Measurements from ENCODE around the gene PLTP.
"Not testable (repeated sequence)": the region's sequence is repeated elsewhere in the genome, so short reads cannot be mapped to it uniquely, and the experiment has no call there.

PLTP gene

DNA sequence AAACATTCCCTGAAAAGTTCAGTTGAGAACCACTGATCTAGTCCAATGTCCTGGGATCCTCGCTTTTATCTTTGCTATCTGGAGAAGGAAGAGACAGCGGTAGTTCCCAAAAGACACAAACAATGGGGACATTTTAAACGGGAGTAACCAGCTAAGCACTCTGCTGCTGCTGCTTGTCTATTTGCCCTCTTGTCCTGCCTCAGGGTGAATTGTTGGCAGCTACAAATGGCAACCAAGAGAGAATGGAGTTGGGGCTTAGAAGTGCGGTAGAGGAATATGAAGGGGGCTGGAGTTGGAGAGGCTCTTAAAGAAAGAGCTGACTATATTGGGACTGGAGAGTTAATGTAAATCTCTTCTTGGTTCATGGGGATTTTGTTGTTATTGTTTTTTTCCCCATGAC is 37.4 kb downstream of the PLTP start (continued):
- TF ChIP-seq, protein P1, sequence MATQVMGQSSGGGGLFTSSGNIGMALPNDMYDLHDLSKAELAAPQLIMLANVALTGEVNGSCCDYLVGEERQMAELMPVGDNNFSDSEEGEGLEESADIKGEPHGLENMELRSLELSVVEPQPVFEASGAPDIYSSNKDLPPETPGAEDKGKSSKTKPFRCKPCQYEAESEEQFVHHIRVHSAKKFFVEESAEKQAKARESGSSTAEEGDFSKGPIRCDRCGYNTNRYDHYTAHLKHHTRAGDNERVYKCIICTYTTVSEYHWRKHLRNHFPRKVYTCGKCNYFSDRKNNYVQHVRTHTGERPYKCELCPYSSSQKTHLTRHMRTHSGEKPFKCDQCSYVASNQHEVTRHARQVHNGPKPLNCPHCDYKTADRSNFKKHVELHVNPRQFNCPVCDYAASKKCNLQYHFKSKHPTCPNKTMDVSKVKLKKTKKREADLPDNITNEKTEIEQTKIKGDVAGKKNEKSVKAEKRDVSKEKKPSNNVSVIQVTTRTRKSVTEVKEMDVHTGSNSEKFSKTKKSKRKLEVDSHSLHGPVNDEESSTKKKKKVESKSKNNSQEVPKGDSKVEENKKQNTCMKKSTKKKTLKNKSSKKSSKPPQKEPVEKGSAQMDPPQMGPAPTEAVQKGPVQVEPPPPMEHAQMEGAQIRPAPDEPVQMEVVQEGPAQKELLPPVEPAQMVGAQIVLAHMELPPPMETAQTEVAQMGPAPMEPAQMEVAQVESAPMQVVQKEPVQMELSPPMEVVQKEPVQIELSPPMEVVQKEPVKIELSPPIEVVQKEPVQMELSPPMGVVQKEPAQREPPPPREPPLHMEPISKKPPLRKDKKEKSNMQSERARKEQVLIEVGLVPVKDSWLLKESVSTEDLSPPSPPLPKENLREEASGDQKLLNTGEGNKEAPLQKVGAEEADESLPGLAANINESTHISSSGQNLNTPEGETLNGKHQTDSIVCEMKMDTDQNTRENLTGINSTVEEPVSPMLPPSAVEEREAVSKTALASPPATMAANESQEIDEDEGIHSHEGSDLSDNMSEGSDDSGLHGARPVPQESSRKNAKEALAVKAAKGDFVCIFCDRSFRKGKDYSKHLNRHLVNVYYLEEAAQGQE (tag by site-specific recombination; IDR thresholded peaks at IDR 0.05), result no peak
- no peak for TF ChIP-seq IKZF3 (tag by site-specific recombination; IDR thresholded peaks at IDR 0.05)
- no peak for TF ChIP-seq ZNF776 (tag by site-specific recombination; IDR thresholded peaks at IDR 0.05; ENCODE audit: borderline replicate concordance)

DNA sequence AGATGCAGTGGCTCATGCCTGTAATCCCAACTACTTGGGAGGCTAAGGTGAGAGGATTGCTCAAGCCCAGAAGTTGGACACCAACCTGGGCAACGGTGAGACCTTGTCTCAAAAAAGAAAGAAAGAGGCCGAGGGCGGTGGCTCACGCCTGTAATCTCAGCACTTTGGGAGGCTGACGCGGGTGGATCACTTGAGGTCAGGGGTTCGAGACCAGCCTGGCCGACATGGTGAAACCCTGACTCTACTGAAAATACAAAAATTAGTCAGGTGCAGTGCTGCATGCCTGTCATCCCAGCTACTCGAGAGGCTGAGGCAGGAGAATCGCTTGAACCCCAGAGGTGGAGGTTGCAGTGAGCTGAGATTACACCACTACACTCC is 37.9 kb downstream of the PLTP start:
- H3K36me3 ChIP-seq (ENCODE audit: control insufficient read depth in 2 of 2, insufficient read depth in 1 of 2, low read length in 2 of 2), result peaks cover 0 to 29% of the 10 kb centered on the region in 2 experiments; a peak in 2 of 3 replicates
- H3K4me3 ChIP-seq (ENCODE audit: low read depth, low read length); H3K9me3 ChIP-seq (ENCODE audit: control insufficient read depth, insufficient read depth, low read depth, low read length); H3K4me1 ChIP-seq (ENCODE audit: control insufficient read depth, insufficient read depth, low read length); POLR2A ChIA-PET; H3K27ac ChIP-seq (ENCODE audit: extremely low read depth, low read depth, low read length): not testable (repeated sequence)
- CTCF ChIA-PET, result interaction anchor here (0.5 to 0.8 kb wide), 2 partner anchors 114 to 327 kb away, joined by 3 read pairs; partner anchors contain the start of gene EPPIN

DNA sequence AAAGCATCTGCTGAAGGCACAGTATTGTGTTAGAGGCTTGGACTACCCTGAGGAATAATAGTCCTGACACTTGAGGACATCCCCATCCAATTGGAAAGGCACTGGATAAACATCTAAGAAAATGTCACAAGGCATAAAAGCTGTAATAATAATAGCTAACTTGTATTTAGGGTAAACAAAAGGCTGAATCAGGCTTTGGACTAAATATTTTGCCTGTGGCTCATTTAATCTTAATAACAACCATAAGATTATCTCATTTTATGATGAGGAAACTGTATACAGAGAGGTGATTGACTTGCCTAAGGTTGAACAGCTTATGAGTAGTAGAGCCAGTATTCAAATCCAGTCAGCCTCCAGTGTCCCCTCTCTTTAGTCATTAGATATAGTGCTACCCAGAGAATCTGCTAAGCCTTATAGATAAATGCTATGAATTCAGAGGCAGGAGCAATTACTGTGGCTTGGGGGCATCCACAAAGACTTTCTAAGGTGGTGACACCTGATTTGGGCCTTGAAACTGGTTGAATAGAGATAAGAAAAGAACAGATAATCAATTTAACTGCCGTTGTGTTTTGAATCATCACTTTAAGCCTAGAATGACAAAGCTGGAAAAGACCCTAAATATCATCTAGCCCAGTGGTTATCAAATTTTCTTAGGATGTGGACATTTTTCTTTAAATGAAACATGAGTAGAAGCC is 38.4 kb downstream of the PLTP start:
- CTCF ChIA-PET, result interaction anchor here (0.8 kb wide), 1 partner anchor 327 kb away, joined by 3 read pairs; the partner anchor contains the start of gene EPPIN
- TF ChIP-seq KLF1 (tag by site-specific recombination; IDR thresholded peaks at IDR 0.05), result no peak
- TF ChIP-seq ZNF837 (tag by site-specific recombination; IDR thresholded peaks at IDR 0.05), result no peak
- no peak for TF ChIP-seq ZNF394 (tag by site-specific recombination; IDR thresholded peaks at IDR 0.05; ENCODE audit: borderline replicate concordance)
- no peak overlapping the region for H3K27ac ChIP-seq (ENCODE audit: extremely low read depth, low read depth, low read length)

DNA sequence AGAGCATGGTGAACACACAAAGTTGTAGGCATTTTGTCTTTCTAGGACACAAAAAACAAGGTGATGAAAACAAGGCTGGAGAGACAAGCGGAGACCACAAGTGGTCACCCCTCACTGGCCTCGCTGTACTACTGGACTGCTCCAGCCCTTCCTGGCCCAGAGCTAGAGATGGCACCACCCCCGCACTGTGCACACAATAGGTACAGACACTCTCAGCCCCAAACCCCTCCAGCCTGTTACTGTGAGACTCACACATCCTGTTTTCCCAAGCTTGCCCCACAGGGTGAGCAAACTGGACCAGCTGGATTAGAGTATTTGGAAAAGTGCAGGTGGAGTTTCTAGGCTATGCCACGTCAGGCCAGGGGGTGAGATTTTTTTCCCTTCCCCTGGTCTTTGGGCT is 39.3 kb downstream of the PLTP start:
- POLR2A ChIA-PET, result interaction anchor here (1.8 kb wide), 1 partner anchor 8 kb away, joined by 6 read pairs; the partner anchor contains the start of gene ZSWIM1
- CTCF ChIA-PET, result no interaction called here

More for the DNA sequence above, 38.4 kb downstream of the PLTP start:
- POLR2A ChIA-PET, result interaction anchor here (1.8 kb wide), 1 partner anchor 7 kb away, joined by 6 read pairs; the partner anchor contains the start of gene ZSWIM1
- Histone ChIP-seq H3K4me1 (ENCODE audit: control insufficient read depth, insufficient read depth, low read length) (no peaks in the 10 kb centered on the region), H3K9me3 (ENCODE audit: control insufficient read depth, insufficient read depth, low read depth, low read length) (no peaks in the 10 kb centered on the region), H3K4me3 (ENCODE audit: low read depth, low read length) (no peak overlapping the region), H3K36me3 (ENCODE audit: control insufficient read depth in 2 of 2, insufficient read depth in 1 of 2, low read length in 2 of 2) (peaks cover 0 to 26% of the 10 kb centered on the region in 2 experiments; a peak in 2 of 3 replicates)

More for the DNA sequence above, 39.3 kb downstream of the PLTP start:
- no peak overlapping the region for H3K4me3 ChIP-seq (ENCODE audit: low read depth, low read length)
- H3K4me1 ChIP-seq (ENCODE audit: control insufficient read depth, insufficient read depth, low read length), result no peaks in the 10 kb centered on the region
- TF ChIP-seq, protein P2, sequence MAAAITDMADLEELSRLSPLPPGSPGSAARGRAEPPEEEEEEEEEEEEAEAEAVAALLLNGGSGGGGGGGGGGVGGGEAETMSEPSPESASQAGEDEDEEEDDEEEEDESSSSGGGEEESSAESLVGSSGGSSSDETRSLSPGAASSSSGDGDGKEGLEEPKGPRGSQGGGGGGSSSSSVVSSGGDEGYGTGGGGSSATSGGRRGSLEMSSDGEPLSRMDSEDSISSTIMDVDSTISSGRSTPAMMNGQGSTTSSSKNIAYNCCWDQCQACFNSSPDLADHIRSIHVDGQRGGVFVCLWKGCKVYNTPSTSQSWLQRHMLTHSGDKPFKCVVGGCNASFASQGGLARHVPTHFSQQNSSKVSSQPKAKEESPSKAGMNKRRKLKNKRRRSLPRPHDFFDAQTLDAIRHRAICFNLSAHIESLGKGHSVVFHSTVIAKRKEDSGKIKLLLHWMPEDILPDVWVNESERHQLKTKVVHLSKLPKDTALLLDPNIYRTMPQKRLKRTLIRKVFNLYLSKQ (tag by site-specific recombination; IDR thresholded peaks at IDR 0.05; ENCODE audit: borderline replicate concordance), result no peak
- TF ChIP-seq ZNF16 (tag by site-specific recombination; IDR thresholded peaks at IDR 0.05; ENCODE audit: low read depth) (no peak), ZNF624 (tag by site-specific recombination; IDR thresholded peaks at IDR 0.05) (no peak), KLF10 (tag by site-specific recombination; IDR thresholded peaks at IDR 0.05) (no peak)
- TF ChIP-seq, protein P3, sequence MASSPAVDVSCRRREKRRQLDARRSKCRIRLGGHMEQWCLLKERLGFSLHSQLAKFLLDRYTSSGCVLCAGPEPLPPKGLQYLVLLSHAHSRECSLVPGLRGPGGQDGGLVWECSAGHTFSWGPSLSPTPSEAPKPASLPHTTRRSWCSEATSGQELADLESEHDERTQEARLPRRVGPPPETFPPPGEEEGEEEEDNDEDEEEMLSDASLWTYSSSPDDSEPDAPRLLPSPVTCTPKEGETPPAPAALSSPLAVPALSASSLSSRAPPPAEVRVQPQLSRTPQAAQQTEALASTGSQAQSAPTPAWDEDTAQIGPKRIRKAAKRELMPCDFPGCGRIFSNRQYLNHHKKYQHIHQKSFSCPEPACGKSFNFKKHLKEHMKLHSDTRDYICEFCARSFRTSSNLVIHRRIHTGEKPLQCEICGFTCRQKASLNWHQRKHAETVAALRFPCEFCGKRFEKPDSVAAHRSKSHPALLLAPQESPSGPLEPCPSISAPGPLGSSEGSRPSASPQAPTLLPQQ (tag by site-specific recombination; IDR thresholded peaks at IDR 0.05), result no peak
- no peaks in the 10 kb centered on the region for H3K9me3 ChIP-seq (ENCODE audit: control insufficient read depth, insufficient read depth, low read depth, low read length)
- H3K27ac ChIP-seq (ENCODE audit: extremely low read depth, low read depth, low read length), result no peak overlapping the region
- H3K36me3 ChIP-seq (ENCODE audit: control insufficient read depth in 2 of 2, insufficient read depth in 1 of 2, low read length in 2 of 2), result peaks cover 0 to 17% of the 10 kb centered on the region in 2 experiments; a peak in 2 of 3 replicates
